ENCODE measurements around the gene TMC3.
A peak's percentile ranks its signal among the peaks of the same experiment; 100 is the strongest.
"Not testable (repeated sequence)": the region's sequence is repeated elsewhere in the genome, so short reads cannot be mapped to it uniquely, and the experiment has no call there.

Gene TMC3

DNA sequence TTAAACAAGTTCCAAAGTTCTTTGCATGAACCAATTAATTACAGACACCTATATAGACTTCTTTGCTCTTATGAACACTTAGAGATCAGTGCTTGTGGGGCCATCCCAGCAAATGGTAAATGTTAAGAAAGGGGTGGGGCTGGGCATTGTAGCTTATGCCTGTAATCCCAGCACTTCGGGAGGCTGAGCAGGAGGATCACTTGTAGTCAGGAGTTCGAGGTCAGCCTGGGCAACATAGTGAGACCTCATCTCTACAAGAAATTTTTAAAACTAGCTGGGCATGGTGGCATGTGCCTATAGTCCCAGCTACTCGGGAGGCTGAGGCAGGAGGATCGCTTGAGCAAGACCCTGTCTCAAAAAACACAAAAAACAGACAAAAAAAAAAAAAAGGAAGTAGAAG lies 30.6 kb downstream of the TMC3 start:
- DNase-seq, result no peak

DNA sequence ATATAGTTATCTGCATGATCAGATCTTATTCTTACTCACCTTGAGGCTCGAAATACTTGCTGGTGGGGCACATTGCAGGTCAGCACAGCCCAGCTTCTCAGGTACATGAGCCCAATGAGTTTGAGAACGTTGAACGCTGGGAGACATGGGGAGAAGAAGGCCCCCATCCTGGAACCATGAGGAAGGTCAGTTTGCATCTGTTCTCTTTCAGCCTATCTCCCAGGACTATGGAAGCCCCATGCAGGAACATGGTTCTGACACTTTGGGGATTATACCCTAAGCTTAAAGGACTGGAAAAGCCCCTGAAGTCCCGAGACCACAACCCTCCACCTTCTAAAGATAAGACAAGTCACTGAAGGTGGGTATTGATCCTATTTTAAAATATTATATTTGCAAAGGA lies 32.7 kb downstream of the TMC3 start:
- DNase-seq, result no peak

DNA sequence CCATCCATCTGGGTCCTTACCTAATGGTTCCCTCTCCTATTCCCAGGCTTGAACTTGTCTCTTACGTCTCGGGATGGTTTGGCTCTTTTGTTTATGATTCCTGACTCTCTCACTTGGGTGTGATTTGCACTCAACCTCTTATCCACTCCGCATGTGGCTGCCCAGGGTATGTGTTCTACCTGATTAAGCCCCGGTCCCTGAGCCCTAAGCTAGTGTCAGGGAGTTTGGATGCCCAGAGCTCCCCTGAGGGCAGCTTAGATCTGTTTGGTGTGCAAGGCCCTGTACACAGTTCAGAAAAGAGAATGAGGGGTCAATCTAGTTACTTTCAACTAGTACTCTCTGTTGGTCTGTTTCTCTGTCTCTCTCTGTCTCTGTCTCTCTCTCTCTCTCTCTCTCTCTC lies 34.2 kb downstream of the TMC3 start:
- DNase-seq, result no peak

DNA sequence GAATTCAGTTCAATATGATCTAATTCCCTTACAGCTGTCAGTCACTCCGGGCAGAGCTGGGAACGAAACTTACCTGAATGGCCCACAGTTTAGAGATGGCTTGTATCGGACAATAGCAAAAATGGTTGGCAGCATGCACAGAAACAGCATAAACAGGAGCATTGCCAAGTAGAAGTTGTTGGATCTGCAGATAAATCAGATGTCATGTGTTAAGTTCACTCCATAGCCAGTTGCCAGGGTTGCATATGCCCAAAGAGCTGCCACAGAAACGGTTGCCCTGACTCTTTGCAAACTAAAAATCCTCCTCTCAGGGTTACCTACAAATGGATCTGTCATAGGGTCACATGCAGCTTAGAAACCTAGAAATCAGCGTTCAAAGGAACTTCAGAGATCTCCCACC lies 34.7 kb downstream of the TMC3 start:
- no peak for DNase-seq

DNA sequence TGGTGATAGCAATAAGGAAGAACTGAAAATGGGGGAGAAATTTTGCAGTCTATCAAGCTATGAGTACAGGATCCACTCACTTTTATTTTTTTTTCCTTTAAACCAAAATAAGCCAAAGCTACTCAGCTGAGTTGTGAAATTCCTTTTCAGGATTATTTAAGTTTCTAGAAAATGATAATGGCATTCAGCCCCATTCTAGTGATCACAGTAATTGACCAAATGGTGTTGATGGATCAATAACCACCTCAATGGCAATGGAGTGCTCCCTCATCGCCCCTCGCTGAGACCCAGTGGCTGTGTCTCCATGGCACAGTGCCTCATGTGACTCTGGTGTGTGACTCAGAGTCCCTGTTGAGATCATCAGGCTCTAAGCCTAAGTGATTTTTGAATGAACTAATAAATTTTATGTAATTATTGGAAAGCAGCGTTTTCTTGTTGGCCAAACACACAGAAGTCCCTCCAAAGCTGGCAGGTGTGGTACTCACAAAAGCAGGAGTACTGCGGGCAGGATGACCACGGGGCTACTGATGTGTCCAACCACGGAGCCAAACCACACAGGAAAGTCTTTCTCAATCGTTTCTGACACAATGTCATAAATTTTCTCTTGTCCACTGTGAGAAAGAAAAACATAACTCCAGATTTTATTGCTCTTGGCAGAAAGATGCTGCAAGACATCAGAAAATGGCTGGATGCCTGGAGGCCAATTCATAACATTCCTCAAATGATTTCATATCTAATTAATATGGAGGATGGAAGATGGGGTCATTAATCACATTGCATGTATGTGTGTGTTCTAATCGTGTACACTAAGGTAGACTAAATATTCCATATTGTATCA lies 35.6 kb downstream of the TMC3 start:
- DNase-seq, result no peak

DNA sequence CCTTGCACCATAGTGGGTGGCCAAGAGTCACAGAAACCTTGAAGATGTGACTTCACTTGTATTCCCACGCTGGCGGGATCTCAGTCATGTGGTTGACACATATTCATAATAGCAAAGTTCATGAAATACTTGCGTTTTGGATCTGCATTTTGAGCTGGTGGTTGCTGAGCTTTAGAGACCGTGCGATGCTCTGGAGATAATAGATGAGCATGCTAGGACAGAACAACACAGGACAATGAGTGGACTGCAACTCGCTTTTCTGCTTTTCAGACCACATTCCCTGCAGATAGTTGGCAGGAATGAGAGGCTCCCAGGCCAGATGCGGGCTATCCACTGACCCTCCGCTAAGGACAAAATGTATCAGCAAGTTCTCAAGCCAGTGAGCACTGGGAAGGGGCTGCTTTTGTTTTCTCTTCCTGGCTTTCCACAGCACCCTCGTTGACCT lies 36.3 kb downstream of the TMC3 start:
- DNase-seq, result no peak

DNA sequence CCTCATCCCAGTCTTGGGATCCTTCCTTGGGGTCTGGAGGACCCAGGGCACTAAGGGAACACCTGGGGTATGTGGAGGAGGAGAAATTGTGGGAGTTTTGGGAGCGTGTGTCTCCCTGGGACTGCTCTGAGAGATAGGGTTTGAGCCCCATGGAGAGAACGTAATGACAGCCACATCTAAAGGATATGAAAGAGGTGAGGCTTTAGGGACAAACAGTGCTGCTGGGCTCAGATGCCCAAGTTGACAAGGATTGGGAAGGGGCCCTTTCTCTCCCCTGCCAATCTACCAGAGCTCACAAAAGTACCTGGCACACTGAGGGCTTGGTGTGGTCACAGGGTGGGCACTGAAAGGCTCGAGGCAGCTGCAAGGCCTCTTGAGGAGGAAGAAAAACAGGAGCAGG lies 36.8 kb downstream of the TMC3 start:
- DNase-seq, result no peak

DNA sequence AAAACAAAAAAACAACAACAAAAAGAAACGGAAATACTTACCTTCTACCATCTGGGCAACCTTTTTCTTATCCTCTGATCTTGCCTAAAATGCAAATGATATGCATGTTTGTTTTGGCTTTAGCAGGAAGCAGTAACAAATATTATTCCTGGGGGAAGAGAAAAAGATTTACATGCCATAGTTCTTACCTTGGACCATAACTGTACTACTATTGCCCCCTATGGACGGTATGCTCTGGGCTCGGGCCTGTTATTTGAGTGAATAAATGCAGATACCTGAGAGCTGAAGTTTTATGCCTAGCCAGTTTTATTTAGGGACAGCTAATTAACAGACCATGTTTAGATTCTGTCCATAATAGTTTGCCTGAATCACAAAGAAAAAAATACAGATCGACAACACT lies 37.4 kb downstream of the TMC3 start:
- DNase-seq, result peak; percentile 8

DNA sequence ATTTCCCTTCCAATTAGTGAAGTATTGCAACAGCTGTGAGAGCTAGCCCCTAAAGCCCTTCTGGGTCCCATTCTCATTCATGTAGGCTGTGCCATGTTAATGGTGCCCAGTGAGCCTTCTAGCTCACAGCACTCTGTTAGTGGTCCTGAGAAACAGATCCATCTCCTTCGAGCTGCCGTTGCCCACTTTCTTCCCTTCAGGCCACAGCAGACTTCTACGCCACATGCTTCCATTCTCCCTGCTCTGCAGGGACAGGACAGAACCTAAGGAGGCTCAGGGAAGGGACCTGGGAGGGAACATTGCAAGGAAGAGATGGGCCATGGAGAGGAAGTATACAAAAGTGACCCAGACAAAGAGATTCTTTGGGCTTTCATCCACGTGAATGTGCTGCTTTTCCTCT lies 38.4 kb downstream of the TMC3 start:
- no peak for DNase-seq

DNA sequence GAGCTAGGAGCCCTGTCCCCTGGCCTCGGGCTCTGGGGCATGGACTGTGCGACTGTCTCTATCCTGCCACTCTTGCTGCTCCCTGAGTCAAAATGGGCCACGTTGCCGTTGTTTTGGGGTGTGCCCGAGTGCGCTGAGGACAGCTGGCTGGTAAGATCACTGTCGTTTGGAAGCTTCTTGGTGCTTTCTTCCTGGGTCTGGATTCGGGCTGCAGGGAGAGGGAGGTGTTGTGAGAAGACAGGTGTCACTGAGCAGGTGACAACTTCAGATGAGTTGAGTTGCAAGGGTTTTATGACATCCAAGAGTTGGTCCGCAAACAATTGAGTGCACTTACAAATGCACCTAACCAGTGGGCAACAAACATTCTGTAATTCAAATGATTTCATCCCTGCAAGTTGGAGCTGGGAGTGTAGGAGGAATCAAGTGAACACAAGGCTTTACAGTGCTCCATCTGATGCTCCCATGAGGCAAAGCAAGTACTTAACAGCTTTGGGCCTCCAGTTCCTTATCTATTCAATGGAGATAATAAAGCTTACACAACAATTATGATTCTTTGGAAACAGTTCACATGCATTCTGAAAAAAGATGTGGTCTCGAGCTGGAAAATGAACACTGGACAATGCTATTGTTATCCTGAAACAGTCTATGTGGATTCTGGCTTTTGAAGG lies 39.1 kb downstream of the TMC3 start:
- DNase-seq, result peak; percentile 86

DNA sequence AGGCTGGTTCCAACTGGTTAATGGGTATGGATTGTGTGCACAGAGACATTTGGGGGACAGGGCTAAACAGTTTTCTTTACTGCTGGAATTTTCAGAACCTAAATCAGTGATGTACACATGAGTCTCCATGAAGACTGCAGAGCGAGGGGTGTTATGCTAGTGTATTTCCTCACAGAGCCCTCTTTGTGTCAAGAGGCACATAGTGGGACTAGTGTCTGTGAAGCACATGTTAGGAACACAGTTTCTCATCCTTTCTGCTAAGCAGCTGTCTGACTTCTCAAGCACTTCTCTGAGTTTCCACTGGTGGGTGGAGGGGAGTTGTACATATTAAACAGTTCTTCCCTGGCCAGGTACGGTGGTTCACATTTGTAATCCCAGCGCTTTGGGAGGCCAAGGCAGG lies 40.6 kb downstream of the TMC3 start:
- DNase-seq, result no peak

DNA sequence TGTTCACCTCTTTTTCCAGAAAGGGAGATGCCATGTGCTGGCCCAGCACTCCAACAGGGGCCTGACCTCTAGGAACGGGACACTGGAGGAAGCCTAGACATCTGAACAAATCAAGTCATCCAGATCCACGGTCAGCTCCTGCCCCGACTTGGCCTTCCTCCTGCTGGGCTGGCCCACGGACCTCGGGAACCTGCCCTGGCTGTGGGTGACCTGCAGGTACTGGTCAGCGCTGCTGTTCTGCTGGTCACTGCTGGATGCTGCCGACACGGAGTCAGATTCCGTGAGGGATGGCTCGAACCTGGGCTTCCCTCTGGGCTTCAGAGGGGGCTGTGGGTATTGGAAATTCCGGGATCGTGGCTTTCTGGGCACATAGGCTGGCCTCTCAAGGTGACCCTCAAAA lies 41.7 kb downstream of the TMC3 start:
- DNase-seq, result no peak

DNA sequence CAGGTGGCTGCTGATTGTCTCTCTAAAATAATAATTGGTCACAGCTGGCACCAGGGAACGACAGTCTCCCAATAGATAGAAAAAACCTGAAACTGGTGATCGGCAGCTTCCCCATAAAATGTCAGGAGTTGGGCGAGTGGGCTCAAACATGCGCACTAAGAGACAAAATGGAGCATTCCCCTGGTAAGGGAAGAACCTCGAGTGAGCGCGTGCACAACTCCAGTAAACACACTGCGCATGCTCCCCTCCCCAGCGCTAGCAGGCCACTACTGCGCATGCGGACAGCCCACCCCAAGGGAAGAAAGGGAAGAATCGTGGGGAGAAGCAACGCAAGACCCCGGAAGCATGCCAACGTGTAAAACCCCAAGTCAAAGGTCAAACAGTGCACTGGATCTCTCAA lies 42.4 kb downstream of the TMC3 start:
- no peak for DNase-seq

DNA sequence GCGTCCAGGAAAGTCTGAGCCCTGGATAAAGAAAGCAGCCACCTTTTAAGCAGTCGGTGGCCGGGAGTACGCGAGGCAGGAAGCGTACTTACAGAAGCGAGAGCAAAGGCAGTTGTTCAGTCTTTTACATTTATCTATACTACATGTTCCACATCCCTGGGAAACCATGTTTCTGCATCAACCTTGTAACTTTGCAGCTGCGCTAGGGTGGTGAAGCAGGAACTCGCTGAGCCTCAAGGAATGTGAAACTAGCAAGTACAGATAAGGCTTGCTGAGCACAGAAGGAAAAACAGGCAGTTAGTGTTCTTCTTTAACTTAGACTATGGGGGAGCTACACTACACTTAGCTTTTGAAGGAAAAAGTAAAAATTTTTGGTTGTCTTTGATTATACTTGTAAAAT lies 42.9 kb downstream of the TMC3 start:
- DNase-seq, result not testable (repeated sequence)

DNA sequence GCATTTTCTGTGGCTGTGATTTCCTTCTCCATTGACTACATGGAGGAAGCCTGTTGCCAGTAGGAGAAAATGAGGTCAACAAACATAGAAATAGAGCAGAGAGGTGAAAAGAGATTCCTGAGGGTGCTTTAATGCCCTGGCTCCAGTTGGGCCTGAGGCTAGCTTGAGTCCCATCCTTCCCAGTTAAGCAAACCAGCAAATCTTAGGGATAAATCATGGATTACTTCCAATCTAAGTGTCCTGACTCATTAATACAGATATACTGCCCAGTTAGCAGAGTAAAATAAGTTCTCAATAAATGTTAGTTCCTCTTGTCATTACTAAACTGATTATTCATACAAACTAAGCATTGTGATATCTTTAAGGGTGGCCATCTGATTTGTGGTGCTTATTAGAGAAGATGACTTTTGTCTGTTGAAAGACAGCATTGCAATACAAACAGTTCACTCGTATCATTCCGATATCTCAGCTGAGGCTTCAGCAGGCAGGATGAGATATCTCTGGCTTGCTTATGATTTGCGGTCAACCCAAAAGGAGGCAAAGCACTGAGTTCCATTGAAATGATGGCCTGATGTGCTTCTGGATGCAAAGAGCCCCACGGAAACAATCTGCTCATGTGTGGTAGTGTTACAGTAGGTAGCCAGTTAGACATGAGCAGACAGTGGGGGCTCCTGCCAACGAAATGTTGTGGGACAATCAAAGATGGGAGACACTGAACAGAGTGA lies 43.5 kb downstream of the TMC3 start:
- no peak for DNase-seq

DNA sequence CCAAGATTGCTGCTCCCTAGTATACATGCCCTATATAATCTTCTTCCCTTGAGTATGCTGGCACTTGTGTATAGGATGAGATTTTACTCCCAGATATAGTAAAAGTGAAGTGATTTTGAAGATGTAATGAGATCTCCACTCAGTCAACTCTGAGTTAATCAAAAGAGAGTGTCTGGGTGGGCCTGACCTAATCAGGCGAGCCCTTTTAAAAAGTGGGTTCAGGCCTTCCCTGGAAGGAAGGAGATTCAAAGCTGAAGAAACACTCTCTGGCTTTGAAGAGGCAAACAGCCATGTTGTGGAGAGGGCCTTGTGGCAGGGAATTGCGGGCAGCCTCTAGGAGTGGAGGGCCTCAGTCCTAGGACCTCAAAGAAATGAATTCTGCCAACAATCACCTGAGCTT lies 44.6 kb downstream of the TMC3 start:
- no peak for DNase-seq

DNA sequence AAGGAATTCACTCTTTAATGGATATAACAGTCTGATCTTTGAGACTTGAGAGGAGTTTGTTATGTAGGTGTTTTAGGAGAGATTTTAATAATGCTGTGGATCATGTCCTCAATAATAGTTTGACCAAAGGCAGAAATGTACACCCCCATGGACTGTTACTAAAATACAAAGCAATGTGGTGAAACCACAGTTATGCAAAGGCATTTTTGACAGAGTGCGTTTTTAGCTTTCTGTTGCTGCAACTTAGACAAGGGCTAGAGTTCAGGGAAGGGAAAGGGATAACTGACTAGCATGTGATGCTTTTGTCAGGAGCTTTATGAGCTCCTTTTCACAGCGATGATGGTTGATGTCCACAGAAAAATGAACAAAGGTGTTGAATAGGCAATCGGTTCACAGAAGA lies 46.5 kb downstream of the TMC3 start:
- DNase-seq, result no peak

DNA sequence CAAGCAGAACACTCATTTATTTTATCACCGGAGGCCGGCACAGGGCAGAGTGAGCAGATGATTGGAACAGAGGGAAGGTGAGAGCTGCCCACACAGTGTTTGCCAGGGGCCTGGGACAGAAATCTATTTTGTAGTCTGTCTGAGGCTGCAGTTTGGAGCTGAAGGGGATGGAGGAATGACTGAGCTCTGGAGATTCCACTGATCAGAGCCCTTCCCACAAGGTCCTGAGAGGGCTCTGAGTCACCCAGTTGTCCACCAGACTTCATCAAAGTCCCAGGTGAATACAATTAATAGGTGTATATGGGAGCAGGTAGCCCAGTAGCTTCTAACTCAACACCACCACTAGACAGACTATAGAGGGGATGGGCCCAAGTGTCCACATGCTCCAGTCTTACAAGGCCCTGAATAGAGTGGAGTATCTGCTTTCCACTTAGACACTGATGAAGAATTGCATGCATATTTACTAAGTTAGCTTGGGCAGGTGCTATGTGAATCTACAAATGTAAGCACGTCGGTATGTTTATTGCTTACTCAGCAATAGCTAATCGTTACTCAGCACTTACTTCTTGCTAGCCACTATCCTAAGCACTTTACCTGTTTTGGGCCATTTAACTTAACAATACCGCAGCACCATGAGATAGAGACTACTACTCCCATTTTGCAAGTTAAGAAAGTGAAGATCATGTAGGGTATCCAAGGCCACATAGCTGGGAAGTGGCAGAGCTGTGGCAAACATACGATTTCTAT lies 47.4 kb downstream of the TMC3 start:
- DNase-seq, result no peak

DNA sequence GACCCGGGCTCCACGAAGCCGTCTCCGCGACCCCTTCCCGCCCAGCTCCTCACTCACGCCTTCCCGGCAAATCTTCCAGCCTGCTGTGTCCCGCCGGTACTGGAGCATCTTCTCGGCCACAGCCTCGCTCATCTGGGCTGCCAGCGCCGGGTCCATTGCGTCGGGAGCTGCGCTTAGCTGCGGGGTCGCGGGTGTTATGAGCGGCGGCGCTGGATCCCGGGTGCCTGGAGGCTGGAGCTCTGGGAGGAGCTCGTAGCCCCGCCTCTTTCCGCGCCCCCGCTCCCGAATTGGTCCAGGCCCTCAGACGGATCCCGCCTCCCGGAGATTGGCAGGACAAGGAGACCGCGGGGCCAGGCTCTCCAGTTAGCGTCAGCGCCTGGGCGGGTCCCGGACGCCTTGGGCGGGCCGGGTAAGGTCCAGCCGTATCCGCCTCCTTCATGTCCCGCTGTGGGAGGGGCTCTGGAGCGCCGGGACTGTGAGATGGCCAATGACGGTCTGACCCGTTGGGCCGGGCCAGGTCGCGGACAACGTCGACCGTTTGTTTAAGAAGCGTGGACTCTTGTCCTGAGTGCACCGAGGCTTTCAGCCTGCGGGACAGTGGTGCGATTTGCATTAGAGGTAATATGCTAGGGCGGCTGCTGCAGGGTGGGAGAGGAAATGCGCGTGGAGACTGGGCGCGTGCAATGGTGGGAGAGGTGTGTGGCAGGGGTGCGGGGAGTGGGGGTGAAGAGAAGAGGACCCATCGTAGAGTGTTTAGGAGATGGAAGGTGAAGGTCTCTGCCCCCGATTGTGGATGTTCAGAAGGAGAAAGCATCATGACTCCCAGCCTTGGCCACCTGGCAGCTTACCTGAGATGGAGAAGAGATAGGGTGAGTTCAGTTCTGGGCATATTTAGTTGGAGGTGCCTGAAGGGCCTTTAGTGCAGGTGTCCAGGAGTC lies 49.8 kb downstream of the TMC3 start, which contains the start of gene STARD5:
TSS of gene STARD5 (minus strand) at position 198 of the 938 bp plus-strand sequence. CDS start at position 156, 42 bp downstream.
- peak; percentile 98 for DNase-seq

DNA sequence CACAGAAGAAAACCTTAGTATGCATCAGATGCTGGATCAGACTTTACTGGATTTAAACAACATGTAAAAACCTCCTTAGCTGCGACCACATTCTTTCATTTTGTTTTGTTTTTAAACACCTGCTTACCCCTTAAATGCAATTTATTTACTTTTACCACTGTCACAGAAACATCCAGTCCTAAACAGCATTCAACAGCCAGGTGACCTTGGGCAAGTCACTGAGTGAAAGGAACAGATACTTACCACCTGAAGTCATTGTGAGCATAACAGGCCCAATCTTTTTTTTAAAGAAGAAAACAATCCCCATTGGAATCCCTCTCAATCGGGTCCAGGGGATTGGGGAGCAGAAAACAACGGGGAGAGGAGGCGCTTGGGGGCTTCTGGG lies 50.5 kb downstream of the TMC3 start:
- peak; percentile 31 for DNase-seq

DNA sequence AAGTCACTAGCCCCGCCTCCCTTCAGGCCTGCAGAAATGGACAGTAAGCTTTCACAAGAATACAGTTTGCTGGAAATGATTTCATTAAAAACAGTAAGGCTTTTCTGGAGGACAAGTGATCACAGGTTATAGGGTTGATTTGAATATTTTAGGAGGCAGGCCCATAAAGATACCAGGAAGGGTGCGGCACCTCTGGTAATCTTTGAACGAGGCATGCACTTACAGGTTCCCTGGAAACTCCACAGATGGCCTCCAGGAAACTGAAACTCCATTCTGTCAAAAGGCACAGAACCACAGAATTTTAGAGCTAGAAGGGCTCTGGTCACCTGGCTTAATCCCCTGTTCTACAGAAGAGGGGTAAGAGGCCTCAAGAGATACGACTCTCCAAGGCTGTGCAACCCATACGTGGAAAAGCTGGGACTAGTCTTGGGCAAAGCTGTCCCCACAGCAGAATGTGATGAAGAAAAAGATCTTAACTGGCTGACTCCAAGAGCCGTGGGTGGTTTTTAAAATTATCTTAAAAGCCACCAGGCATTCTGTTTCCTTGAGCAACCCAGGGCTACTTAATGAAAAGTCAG lies 51.2 kb downstream of the TMC3 start:
- DNase-seq, result no peak

DNA sequence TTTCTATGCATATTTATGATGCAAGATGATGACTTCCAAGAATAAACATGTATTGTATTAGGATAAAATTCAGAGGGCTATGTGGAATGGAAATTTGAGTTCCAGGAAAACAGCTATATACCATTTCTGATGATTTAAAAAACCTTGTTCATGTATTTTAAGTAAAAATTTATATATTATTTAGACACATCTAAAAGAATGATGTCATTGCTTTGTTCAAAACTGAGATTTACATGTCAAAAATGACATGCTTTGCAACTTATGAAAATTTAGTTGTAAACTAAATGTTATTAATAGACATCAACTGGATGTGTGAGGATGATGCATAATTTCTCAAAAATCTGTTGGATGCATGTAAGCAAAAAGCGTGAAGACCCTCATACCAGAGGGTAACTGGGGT lies 52.3 kb downstream of the TMC3 start:
- no peak for DNase-seq
